Right cardiac atrium (tissue), 5 donors: ENCODE measurements around the gene NIPA2. TPM values are rescaled to one million over a fixed set of nuclear protein-coding genes. Genes with fewer than 3 reads are reported as not detected.

Experiments used
- ATAC-seq, 2 donors: fragments of 200-7000 bp; cut with Tn5 transposase; one replicate each; pipeline versions ENCODE4 v1.8.0 to v1.9.1; 2020; ENCODE audit warnings: moderate library complexity in 2 of 2, mild to moderate bottlenecking in 1 of 2
- DNase-seq, 3 donors: peaks; one replicate each; pipeline ENCODE4 v3.0.0-alpha.2; 2020
- H3K27ac ChIP-seq: one replicate; pipeline ENCODE4 v1.5.1; 2013; ENCODE audit warnings: mild to moderate bottlenecking, low read length, control low read depth, moderate library complexity
- H3K27me3 ChIP-seq: one replicate; pipeline ENCODE4 v1.6.1; 2013; ENCODE audit not compliant: control insufficient read depth, insufficient read depth
- H3K4me1 ChIP-seq: one replicate; pipeline ENCODE4 v1.6.1; 2013; ENCODE audit warnings: low read length; ENCODE audit not compliant: control insufficient read depth, insufficient read depth
- H3K4me3 ChIP-seq: one replicate; pipeline ENCODE4 v1.5.1; 2013; ENCODE audit warnings: low read length, control low read depth
- H3K9me3 ChIP-seq: one replicate; pipeline ENCODE4 v1.6.1; 2013; ENCODE audit warnings: low read length; ENCODE audit not compliant: control insufficient read depth
- WGBS: extraction: QIAGEN DNeasy Blood & Tissue Kit; methylation state at CpG from one replicate; pipeline ENCODE4 v1.1.7; 2013; 5-methylcytosine and 5-hydroxymethylcytosine counted together
- intact Hi-C, 4 donors: fragments of 100-400 bp; cut with DNase I; formaldehyde crosslinking; loops; one replicate each; pipeline versions ENCODE4 v1.11.0 to v1.14.0; 2022 to 2023
- polyA plus RNA-seq: library from polyadenylated mRNA; stranded (reverse); fragments of 200-250 nt; gene quantifications from one replicate; pipeline ENCODE4 v1.2.3, GENCODE V29; 2013
- total RNA-seq, 4 donors: library from RNA; stranded (reverse); fragmentation: NEBNext Ultra II Directional; extraction: Animal tissue kit (Norgen Biotek cat#: 25700); gene quantifications; one replicate each; pipeline ENCODE4 v1.2.1, GENCODE V29; 2021
- donor health status: healthy with polysubstance abuse.
- donor health status: DM: no; HTN: yes; CAD: no.
- donor health status: DM: no; HTN: no; CAD: no.
- donor health status: DM: no; HTN: yes; CAD: no; lungs with severe emphysema.
- donor health status: DM: yes; HTN: yes; CAD: no.

NIPA2 gene
- total and polyA plus RNA-seq, 5 donors: 9.9 to 29.9 (median 23.8) TPM

DNA sequence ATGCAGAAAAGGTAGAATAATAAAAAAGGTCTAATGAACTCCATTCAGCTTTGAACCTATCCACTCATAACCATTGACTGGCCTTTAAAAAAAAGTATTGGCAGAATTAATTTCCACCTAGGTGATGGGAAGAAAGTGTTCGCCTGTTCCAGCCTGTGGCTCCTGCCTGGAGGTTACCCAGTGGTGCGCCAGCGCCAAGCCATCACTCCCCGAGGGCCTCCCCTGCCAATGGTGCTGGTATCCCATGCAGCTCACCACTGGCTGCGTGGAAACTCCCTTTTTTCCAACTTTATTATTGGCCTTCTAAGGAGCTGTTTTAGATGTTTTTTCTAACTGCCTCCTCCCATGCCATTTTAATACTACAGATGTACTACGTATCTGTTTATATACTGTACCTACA lies 29.4 kb downstream of the NIPA2 start:
- no peaks in the 10 kb centered on the region for H3K9me3 ChIP-seq
- no peak overlapping the region for H3K27ac ChIP-seq
- intact Hi-C loops: no loop called here
- H3K4me1 ChIP-seq: peaks cover 4% of the 10 kb centered on the region
- no peaks in the 10 kb centered on the region for H3K27me3 ChIP-seq
- DNase-seq (no peak), ATAC-seq (no peak)
- no peak overlapping the region for H3K4me3 ChIP-seq
- 97% methylated on average over 6 of the region's 6 CpGs for WGBS

DNA sequence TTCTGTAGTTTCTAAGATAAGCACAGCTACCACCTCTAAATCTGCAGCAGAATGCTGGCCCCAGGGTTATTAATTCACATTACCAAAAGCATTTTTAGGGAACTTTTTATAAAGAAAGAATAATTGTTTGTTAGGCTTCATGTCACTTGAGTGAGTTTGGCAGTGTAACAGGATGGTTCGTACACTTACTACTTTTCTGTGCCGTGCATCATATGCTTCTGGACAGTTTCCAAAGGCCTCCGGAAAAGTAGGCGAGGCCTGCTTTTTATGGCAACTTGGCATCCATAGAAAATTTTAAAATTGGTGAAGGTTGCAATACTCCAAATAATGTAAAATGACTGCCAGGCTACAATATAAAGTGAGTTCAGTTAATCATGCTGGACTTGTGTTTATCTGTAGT lies 30.0 kb downstream of the NIPA2 start:
- Histone ChIP-seq H3K9me3 (no peaks in the 10 kb centered on the region), H3K4me1 (peaks cover 4% of the 10 kb centered on the region), H3K4me3 (no peak overlapping the region), H3K27ac (no peak overlapping the region), H3K27me3 (no peaks in the 10 kb centered on the region)
- intact Hi-C loops: no loop called here
- DNase-seq (no peak), ATAC-seq (no peak)
- 64% methylated on average over 4 of the region's 4 CpGs for WGBS

DNA sequence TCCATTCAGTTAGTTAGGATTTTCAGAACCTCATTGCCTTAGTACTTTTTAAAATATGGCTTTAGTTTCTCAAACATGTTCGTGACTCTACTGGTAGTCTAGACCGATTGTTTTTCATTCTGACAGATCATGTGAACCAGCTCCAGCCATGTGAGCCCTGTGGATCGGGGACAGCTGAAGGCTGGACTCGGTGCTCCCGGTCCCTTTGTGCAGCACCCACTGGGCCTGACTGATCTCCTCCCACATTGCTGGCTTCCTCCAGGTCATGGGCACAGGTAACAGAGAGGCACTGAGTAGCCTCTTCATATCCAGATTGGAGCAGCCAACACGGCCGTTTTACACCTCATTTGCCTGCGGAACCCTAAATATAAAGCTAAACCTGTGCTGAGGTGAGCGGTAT lies 30.5 kb downstream of the NIPA2 start:
- H3K9me3 ChIP-seq: no peaks in the 10 kb centered on the region
- peaks cover 4% of the 10 kb centered on the region for H3K4me1 ChIP-seq
- no peak overlapping the region for H3K4me3 ChIP-seq
- no peaks in the 10 kb centered on the region for H3K27me3 ChIP-seq
- DNase-seq (no peak), ATAC-seq (no peak)
- WGBS: 93% methylated on average over 9 of the region's 9 CpGs
- intact Hi-C loops: no loop called here
- no peak overlapping the region for H3K27ac ChIP-seq

DNA sequence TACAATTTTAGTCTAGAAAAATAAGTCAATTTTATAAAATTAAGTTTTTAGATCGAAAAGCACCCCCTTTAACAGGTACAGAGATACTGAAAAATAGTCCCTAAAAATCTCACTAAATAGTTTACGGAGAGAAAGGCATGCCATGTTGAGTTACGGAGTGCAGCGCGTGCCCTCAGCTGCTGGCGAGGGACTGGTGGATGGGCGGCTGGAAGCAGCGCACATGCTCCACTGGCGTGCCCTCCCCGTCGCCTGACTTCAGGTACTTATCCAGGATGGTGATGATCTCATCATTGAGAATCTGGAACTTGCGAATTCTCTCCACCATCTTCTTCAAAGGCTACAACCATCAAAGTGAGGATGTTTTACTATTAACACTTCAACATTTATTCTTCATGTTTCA lies 31.4 kb downstream of the NIPA2 start:
- ATAC-seq: no peak
- Histone ChIP-seq H3K27ac (no peak overlapping the region), H3K4me1 (peaks cover 4% of the 10 kb centered on the region), H3K4me3 (no peak overlapping the region), H3K27me3 (no peaks in the 10 kb centered on the region), H3K9me3 (no peaks in the 10 kb centered on the region)
- intact Hi-C loops: no loop called here
- WGBS: 98% methylated on average over 12 of the region's 12 CpGs
- DNase-seq: no peak

DNA sequence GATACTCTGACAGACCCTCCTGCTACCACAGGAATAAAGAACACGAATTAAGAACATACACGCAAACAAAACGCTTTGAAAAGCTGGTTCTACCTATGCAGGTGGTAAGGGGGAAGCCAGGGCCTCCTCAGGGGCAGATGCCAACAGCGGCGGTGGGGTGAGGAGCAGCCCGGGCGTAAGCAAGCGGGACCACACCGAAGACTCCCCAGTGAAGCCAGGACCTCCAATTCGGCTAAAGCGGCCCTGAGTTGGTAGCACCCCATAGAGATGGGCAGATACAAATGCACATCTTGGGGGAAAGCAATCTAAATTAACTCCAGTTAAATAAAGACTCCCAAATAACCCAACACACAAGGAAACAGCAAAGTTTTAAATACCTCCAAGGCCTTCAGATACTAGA lies 32.4 kb downstream of the NIPA2 start:
- intact Hi-C loops: no loop called here
- Histone ChIP-seq H3K27me3 (no peaks in the 10 kb centered on the region), H3K9me3 (no peaks in the 10 kb centered on the region), H3K4me1 (peaks cover 4% of the 10 kb centered on the region), H3K4me3 (no peak overlapping the region), H3K27ac (no peak overlapping the region)
- ATAC-seq: no peak
- WGBS: 96% methylated on average over 11 of the region's 11 CpGs
- DNase-seq: no peak

DNA sequence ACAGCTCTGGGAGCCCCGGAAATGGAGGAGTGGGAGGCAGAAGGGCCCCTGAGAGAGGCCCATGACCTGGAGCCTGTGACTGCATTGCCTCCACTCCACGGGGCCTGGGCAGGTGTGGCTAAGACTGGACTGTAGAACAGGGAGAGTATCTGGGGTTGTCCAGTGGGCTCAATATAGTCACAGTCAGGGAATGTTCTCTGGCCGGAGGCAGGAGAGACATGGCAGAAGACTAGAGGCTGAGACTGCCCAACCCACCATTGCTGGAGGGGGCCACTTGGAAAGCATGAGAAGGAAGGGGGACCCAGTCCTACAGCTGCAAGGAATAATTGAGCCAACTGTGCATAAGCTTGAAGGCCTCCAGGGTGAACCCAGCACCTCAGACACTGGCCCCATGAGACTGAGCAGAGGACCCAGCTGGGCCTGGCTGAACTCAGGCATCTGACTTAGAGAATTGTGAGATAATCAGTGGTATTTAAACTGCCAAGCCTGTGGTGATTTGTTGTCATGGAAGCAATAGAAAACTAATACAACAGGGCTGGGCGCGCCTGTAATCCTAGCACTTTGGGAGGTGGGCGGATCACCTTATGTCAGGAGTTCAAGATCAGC lies 33.1 kb downstream of the NIPA2 start:
- Histone ChIP-seq H3K4me1 (peaks cover 4% of the 10 kb centered on the region), H3K27me3 (no peaks in the 10 kb centered on the region), H3K27ac (peak overlapping the region; percentile 16), H3K4me3 (no peak overlapping the region), H3K9me3 (no peaks in the 10 kb centered on the region)
- ATAC-seq (peak in 1 of 2 donors; percentile 17), DNase-seq (no peak)
- 96% methylated on average over 6 of the region's 6 CpGs for WGBS
- intact Hi-C loops: no loop called here

DNA sequence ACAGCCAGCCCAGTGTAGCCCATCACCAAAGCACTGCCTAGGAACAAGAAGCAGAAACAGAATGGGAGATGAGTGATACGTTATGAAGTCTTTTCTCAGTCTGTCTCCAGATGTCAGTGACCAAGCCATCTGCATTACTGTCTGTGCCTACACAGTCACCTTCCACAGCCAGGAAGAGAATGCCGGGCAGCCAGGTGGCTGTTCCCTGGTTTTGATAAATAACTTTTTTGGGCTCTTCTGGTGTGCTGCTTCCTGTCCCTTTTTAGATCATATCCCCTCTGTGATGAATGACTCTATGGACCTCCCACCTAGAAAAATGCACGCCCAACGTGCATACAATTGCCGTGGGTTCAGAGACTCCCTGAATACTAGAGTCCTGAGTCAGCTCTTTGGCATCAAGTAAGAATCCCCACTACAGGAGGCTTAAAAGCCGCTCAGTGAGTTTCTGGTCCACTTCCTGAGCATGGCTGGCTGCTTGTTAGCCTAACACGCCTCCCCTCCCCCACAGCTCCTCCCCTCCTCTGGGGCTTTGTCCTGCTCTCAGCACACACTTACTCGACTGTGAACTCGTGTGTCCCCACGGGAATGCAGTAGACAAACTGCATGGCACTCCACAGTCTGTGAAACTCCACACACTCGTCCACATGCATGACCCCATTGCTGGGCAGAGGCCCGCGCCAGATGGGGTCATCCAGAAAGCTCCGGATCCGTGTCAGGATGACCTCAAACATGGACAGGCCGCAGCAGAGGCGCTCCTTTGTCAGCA lies 34.7 kb downstream of the NIPA2 start:
- intact Hi-C loops: no loop called here
- no peak overlapping the region for H3K4me3 ChIP-seq
- H3K9me3 ChIP-seq: no peaks in the 10 kb centered on the region
- peaks cover 4% of the 10 kb centered on the region for H3K4me1 ChIP-seq
- H3K27me3 ChIP-seq: no peaks in the 10 kb centered on the region
- DNase-seq: no peak
- ATAC-seq: no peak
- 77% methylated on average over 17 of the region's 17 CpGs for WGBS
- H3K27ac ChIP-seq: peak overlapping the region; percentile 33

DNA sequence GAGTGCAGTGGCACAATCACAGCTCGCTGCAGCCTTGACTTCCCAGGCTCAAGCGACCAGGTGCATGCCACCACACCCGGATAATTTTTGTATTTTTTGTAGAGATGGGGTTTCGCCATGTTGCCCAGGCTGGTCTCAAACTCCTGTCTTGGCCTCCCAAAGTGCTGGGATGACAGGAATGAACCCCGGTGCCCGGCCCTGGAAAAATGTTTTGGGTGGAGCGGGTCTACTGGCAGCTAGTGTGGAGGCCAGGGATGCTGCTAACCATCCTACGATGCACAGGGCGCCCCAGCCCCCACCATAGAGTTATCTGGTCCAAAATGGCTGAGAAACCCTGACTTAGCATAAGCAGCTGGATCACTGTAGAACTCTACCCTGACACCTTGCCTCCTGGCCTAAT lies 35.4 kb downstream of the NIPA2 start:
- intact Hi-C loops: no loop called here
- Histone ChIP-seq H3K4me3 (no peak overlapping the region), H3K9me3 (no peaks in the 10 kb centered on the region), H3K4me1 (peaks cover 4% of the 10 kb centered on the region), H3K27ac (no peak overlapping the region), H3K27me3 (no peaks in the 10 kb centered on the region)
- WGBS: 97% methylated on average over 9 of the region's 9 CpGs
- no peak for DNase-seq
- no peak for ATAC-seq

DNA sequence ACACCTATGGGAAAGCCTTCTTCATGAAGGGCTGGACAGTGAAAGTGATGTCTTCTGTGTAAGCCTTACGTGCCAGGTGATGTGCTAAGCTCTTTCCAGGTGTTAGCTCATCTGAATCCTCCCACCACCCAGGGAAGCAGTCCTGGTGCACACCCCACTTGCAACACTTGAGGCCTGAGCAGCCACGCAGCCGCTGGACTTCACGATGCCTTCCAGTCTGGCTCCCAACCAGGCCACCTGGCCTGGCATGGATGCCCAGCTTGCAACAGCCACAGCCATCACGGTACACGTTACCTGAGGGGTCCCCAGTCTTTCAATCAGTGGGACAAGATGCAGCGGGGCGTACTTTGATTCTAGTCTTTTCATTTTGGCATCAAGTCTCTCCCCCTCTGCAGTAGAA lies 35.8 kb downstream of the NIPA2 start:
- ATAC-seq (no peak), DNase-seq (no peak)
- intact Hi-C loops: no loop called here
- Histone ChIP-seq H3K27me3 (no peaks in the 10 kb centered on the region), H3K9me3 (no peaks in the 10 kb centered on the region), H3K4me3 (no peak overlapping the region), H3K4me1 (peaks cover 4% of the 10 kb centered on the region), H3K27ac (no peak overlapping the region)
- WGBS: 96% methylated on average over 8 of the region's 8 CpGs

DNA sequence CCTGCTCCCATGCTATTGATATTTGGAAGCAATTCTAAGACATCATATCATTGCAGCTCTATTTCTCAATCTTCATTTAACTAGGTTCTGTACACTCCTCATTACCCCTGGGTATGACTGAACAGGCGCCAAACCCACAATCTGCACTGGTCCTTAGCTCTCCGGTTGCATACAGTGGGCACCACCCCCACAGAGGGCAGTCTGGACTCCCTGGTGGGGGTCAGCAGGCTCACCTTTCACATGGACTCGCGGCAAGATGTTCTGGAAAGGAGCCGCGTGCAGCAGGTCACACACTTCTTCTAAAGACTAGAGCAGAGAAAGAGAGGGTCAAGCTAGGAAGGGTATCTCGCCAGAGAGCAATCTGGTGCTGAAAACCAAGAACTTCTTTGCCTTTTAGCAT lies 36.5 kb downstream of the NIPA2 start:
- H3K27ac ChIP-seq: no peak overlapping the region
- H3K4me1 ChIP-seq: peaks cover 4% of the 10 kb centered on the region
- no peak for DNase-seq
- no peaks in the 10 kb centered on the region for H3K27me3 ChIP-seq
- 90% methylated on average over 7 of the region's 7 CpGs for WGBS
- no peak for ATAC-seq
- no peak overlapping the region for H3K4me3 ChIP-seq
- H3K9me3 ChIP-seq: no peaks in the 10 kb centered on the region
- intact Hi-C loops: no loop called here

DNA sequence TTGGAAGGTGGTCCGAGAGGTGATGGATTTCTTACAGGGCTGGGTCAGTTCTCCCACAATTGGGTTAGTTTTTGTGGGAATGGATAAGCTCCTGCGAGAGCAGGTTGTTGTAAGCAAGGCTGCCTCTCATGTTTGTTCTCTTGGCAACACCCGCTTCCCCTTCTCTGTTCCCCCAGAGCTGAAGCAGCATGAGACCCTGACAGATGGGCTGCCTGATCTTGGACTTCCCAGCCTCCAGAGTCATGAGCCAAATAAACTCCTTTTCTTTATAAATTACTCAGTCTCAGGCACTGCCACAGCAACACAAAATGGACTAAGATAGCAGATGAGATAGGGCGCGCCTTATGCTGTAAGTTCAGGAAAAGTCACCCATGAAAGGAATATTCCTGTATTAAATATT lies 38.7 kb downstream of the NIPA2 start:
- 96% methylated on average over 5 of the region's 5 CpGs for WGBS
- no peak overlapping the region for H3K4me3 ChIP-seq
- no peaks in the 10 kb centered on the region for H3K27me3 ChIP-seq
- ATAC-seq (no peak), DNase-seq (no peak)
- H3K9me3 ChIP-seq: no peaks in the 10 kb centered on the region
- H3K4me1 ChIP-seq: no peaks in the 10 kb centered on the region
- intact Hi-C loops: no loop called here
- no peak overlapping the region for H3K27ac ChIP-seq
